Measurements from ENCODE around the gene TMEM203.
A peak's percentile ranks its signal among the peaks of the same experiment; 100 is the strongest.

TMEM203 gene

DNA sequence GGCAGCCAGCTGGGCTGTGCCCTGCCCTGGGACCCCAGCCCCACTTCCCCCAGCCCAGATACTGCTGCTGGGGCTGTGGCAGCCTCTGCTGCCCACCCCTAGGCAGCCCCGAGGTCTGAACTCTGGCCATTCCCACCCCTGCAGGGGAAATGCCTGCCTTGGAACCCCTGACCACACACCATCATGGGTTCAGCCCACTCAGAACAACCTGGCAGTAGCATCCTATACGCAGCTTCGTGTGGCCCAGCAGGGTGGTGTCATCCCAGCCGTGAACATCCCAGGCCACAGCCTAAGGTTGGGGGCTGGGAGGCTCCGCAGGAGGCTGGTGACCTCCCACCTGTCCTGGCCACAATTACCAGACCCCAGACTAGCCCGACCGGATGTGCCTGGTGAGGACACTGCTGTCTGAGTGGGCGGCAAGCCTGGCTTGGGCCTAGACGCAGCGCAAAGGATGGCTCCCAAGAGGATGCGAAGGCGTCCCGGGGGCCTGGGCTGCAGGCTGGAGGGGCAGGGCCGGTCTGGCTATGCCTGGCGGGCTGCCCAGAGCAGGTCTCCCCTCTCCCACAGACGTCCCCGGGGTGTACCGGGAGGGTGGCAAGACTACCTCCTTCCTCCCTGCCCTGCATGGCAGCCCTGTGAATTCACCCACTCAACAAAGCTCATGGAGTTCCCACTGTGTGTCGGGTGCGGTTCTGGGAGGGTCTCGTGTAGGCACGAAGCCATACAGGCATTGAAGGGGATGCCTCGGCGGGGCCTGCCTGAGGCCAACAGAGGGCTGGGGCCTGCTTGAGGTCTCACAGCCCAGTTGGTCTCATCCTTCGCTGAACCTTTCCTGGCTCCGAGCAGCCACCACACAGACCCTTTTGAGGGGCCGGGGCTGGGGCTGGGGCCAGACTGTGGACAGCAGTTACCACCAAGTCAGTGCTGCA is 23.8 kb upstream of the TMEM203 start:
- DNase-seq: no peak

DNA sequence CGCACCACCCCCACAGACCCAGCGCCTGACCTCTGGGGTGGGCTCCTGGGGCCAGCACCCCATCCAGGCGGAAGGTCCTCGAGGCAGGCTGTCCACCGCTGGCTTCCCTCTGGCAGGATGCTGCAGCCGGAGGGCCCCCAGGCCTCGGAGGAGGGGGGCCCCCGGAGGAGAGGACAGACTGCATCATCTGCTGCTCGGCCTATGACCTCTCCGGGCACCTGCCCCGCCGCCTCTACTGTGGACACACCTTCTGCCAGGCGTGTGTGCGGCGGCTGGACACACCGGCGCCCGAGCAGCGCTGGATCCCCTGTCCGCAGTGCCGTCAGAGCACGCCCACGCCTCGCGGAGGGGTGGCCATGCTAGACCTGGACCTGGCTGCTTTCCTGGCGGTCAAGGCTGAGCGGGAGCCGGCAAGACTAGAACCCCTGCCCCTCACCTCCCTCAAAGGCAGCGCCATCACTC is 23.1 kb upstream of the TMEM203 start:
- no peak for DNase-seq

DNA sequence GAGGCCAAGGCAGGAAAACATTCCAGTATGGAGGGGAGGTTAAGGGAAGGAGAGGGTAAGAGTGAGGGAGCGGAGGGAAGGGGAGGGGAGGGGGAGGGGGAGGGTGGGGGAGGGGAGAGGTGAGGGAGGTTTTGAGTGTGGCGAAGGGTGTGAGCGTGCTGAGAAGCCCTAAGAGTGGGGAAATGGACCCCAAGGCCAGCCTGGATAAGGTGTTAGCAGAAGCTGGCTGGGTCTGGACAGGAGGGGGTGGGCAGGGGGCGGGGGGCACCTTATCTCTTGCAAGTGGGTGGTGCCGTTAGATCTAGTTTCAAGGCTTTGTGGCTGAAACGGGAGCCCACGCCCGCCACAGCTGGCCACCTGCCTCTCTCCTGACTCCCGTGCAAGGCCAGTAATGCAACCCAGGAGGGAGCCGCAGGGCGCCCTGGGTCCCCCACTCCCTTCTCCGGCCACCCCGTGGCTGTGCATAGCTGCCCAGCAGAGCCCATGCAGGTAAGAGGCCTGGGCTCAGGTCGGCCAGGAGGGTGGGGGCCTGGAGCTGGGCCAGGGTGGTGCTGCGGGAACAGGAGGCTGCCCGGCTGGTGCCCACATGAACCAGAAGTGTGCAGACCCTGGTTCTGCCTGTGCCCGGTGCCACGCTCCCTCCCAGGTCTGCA is 22.5 kb upstream of the TMEM203 start:
- no peak for DNase-seq

DNA sequence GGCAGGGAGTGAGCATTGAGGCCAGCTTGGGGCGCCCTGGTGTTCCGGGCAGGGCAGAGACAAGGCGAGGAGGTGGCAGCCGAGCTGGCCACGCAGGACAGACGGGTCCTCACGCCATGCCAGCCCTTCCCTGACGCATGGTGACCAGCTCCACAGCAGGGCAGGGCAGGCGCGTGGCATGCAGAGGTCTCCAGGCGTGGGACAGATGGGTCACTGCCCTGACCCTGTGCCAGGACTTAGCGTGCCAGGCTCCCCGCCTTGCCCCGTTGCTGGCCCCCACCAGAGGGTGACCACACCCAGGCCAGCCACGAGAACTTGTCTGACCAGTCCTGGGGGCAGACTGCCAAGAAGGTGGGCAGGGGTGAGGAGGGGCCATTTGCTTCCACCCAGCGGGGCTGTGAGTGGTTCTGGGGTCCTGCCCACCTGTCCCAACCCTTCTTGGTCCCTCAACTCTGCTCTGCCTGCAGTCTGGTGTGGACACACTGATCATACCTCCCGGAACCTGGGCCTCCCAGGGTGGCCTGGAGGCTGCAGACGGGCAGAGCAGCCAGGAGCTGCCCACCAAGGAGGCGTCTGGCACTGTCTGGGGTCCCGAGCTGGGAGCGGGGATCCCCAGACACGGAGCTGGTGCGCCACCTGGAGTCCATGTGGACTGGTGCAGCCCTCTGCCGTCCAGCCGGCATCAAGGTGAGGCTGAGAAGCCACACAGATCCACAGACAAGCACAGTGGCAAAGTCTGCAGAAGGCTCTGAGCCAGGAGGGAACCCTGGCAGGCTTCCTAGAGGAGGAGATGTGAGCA is 21.8 kb upstream of the TMEM203 start, which contains the start of gene RNF224:
Gene RNF224 (plus strand): TSS at position 449 of the 799 bp plus-strand sequence. CDS start 834 bp downstream, outside the sequence.
- peak; percentile 42 for DNase-seq

DNA sequence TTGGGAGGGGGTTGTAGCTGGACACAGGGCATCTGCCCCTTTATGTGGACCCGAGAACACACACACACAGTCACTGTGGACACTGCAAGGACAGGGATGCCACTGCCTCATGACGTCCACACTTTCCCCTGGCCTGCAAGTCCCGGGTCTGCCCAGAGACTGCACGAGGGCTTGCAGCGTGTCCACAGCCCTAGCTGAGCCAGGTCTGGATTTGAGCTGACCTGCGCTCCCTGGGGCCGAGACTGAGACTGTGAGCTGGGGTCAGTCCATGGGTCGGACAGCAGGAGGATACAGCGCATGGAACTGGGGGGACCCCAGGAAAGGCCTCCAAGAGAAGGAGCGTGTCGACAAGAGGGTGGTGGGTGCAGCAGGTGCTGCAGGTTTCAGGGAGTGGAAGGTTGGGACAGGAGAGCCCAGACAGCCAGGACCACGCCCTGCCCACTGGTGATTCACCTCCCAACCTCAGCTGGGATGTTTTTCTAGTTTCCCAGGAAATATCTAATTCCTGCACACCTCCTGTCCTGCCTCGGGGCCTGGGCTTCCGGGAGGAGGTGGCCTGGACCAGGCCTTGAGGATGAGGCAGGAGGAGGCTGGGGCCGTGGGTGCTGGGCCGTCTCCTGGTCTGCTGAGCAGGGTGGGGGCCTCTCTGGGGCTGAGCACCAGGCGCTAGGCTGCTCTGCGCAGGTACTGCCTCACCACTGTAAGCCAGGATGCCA is 21.0 kb upstream of the TMEM203 start:
- no peak for DNase-seq

DNA sequence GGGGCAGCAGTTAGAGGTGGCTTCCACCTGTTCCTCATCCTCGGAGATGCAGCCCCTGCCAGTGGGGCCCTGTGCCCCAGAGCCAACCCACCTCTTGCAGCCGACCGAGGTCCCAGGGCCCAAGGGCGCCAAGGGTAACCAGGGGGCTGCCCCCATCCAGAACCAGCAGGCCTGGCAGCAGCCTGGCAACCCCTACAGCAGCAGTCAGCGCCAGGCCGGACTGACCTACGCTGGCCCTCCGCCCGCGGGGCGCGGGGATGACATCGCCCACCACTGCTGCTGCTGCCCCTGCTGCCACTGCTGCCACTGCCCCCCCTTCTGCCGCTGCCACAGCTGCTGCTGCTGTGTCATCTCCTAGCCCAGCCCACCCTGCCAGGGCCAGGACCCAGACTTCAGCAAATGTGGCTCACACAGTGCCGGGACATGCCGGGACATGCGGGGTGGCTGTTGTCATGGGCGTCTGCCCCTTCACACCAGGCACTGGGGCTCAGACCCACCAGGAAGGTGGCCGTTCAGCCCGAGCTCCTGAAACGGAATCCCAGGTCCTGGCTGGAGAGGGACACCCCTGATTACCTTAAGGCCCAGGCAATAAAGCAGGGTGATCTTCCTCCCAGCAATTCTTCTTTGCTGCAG is 20.4 kb upstream of the TMEM203 start:
- no peak for DNase-seq

DNA sequence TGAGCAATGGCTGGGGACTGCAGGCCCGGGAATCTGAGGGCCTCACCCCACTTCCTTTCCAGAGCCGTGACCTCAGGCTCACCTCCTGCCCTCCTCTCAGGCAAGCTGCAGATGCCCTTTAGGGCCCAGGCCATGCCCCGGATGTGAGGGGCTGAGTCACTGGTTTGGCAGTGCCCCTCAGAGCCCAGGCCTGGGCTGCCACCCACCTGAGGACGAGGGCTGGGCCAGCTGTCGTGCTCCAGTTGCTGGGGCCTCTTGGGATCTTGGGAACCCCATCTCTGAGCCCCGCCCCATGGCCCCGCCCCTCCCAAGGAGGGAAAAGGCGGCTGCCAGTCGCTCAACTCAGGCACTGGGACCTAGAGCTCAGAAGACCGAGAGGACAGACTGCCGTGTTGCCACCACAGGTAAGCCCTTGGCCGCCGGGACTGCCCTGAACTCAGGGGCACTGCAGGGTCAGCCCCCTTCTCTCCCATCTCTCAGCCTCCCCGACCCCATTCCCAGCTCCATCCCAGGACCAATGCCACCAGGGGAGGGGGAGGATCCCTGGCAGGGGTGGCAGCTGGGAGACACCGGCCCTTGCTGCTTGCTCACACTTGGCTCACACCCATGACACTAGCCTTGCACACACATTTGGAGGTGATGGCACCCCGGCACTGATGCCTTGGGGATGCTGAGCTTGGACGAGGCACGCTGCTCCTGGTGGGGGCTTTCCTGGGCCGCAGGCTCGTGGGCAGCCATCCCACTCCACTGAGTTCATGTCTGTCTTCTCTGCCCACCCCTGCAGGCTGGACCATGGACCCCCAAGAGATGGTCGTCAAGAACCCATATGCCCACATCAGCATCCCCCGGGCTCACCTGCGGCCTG is 19.6 kb upstream of the TMEM203 start, which contains the start of gene CYSRT1:
Gene CYSRT1 (plus strand): TSS at position 345 of the 865 bp plus-strand sequence. CDS start 448 bp downstream, at position 793.
- DNase-seq: no peak

DNA sequence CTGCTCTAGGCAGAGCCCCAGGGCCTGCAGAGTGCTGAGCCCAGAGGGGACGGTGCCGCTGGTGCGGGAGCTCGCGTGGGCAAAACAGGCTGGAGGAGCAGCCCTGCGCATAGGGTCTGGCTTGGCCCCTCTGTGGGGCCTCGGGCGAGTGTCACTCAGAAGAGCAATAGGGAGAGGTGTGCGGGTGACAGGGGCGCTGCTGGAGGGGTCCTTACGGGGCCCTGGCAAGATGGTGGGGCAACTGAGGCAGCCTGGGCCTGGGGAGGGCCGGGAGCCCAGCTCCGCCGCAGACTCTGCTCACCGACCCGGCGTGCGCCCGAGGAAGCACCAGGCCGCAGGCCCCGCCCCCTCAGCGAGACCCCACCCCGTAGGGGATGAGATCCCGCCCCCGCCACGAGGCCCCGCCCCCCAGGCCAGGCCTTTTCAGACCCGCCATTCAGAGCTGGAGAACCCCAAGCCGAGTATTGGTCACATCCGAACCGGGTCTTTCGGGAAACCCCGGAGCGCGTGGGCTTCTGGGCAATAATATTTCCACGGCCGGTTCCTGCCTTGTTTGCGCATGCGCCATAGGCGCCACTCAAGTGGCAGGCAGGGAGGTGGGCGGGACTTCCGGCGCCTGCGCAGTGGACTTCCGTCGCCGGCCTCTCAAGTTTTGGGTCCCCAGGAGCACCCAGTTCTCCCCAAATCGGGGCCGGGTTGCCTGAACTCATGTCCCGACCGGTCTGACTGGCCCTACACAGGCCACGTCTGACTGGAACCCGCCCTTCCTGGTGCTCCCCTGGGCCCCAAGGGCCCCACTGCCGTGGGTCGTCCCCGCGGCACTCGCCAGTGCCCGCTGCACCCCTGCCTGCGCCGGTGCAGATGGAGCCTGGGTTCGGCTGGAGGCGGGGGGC is 17.9 kb upstream of the TMEM203 start:
- peak; percentile 84 for DNase-seq

DNA sequence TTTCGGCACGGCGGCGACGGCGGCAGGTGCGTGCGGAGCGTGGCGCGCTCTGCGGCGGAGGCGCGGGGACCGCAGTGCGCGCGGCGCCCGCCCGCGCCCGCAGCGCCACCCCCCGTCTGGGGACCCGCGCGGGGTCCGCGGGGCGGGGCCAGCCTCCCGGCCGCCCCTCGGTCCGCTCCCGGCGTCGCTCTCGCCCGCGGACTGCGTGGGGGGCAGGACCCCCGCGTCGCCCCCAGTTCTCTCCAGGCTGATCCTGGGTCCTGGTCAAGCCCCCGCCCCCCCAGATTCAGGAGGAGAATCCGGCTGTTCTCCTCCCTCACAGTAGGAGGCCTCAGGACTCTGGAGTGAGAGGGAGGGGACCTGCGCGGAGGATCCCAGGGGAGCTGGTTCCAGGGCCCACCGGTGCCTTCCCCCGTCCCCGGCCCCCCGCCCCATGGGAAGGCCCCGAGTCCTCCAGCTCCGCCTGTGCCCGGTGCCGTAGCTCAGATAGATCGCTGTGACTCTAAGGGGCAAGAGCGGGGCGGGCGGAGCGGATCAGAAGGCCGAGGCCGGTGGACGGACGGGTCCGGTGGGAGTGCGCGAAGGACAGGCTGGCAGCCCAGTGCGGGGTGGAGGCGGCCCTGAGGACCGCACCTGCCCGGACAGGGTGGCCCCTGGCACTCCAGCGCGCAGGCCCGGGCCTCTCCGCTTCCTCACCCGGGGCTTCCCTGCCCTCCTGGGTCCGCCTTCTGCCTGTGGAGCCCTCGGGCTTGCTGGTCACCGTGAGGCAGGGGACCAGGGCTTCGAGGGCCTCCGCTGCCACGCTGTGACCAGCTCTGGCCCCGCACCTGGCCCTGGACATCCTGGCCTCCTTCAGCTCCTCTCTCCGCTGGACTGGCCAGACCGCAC is 17.0 kb upstream of the TMEM203 start, which contains the start of gene RNF208:
Gene RNF208 (minus strand): TSS at position 51 of the 888 bp plus-strand sequence. CDS start 1,028 bp downstream, outside the sequence.
- DNase-seq: no peak

DNA sequence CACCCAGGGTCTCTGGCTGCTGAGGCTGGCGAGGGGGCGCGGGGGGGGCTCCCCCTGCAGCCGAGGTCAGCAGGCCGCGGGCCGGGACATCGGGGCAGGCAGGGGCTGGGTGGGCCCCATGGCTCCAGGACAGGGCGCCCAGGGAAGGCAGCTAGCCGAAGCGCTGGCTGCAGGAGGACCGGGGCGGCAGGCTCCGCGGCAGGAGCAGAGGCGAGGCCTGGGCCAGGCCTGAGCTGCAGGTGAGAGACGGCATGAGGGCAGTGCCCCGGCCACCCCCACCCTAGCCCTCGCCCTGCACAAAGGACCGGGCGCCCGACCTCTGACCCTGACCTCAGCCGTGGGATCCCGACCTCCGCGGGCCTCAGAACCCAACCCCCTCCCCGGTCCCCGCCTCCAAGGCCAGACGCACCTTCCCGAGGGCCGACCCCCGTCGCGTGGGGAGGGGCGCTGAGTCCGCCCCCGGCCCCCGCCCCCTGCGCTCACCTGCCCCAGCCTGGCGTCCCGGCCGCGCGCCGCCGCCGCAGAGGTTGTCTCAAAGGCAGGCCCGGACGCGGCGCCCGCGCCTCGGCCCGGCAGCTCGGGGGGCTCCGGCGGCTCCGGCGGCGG is 16.2 kb upstream of the TMEM203 start:
- DNase-seq: no peak

DNA sequence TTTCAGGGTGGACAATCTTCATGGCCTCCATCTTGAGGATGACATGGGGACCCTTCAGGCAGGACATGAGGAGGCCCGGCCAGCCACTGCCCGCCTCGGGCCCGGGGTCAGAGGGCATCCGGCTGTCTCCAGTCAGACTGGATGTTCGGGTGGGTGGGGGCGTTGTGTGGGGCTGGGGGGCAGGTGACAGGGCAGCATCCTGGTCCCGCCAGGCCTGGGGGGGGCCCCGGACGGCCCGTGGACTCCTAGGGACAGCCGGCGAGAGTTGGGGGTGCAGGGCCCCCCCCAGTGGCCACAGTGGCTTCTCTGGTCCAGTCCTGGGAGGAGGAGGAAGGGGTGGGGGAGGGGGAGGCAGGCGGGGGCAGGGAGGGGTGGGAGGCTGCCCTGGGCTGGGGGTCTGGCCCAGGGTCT is 15.7 kb upstream of the TMEM203 start:
- no peak for DNase-seq

DNA sequence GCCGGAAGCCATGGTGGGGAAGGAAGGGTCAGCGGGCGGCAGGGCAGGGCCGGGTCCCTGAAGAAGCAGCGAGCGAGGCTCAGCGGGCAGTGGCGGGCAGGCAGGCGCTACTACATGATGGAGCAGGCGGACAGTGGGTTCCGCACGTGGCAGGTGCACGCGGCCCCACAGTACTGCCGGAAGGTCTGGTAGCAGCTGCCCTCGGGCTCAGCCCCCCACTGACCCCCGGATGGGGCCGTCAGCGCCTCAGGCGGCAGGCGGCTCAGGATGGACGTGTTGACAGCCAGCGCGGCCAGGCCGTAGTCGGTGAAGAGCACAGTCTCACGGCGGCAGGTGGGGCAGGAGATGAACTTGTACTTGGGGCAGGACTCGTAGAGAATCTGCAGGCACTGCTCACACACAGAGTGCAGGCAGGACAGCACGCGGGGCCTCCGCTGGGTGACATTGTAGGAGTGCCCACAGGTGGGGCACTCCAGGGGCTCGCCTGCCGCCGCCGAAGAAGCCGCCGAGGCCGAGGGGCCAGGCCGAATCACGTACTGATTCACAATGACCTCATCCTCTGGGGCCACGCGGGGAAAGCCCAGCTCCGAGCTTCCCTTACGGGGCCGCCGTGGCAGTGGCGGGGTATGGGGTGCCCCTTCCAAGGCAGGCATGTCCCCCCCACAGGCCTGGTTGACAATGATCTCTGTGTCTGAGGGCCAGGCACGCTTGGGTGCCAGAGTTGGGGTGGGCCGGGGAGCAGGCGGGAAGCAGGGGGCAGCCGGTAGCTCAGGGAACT is 15.1 kb upstream of the TMEM203 start:
- no peak for DNase-seq

DNA sequence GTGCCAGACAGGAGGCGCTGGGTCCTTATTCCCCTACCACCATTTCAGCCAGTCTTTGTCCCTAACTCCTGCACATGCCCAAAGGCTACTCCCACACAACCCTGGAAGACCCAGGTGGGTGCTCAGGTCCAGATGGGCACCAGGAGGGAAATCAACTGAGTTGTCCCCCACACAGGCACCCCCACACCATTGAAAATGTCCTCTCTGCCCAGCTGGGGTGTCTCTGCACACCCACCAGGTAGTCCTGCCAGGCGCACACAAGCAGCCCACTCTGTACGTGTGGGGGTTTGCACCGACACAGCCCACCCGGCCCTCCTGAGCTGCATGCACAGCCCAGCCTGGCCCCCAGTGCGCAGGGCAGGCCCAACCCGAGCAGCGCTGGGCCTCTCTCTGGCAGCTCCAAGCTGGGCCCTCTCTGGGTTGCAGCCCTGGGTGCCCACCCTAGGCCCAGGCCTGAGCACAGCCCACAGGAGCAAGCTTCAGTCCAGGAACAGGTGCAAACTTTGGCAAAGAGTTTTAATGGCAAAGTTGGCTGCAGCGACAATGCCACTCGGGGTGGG is 14.4 kb upstream of the TMEM203 start:
- no peak for DNase-seq

DNA sequence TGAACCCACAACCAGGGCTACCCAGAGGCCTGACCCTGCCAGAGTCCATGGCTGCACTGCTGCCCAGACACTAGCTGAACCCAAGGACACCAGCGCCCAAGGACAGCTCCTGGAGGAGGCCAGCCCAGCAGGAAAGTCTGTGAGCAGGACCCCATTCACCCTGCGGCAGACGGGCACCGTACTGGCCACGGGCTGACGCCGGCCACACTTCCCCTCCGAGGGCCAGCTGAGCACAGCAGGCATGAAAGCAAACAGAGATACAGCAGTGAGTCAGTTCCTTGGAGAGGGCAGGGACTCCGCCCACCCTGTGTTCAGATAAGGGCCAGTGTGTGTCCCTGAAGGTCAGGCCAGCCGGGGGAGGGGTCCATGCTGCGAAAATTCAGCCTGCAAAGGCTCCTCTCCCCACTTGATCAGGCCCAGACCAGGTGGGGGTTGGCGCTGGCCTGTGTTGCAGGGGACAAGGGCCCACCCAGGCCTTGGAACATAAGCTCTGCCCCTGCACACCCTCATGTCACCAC is 13.4 kb upstream of the TMEM203 start:
- DNase-seq: no peak

DNA sequence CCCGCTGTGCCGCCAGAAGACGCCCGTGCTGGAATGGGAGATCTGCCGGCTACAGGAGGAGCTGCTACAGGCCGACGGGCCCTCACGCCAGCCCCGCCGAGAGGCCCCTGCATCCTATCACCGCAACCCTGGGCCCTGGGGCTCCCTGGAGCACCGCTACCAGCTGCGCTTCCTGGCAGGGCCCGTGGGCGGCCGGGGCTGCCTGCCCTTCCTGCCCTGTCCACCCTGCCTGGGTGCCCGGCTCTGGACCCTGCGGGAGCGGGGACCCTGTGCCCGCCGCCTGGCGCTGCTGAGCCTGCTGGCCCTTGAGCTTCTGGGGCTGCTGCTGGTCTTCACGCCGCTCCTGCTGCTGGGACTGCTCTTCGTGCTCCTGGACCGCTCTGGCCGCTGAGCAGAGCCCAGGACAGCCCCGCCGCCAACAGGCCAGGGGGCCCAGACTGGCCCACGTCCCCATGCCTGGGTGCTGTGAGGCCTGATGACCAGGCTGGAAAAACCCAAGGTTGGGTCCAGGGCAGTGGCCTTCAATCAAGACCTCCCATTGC is 12.8 kb upstream of the TMEM203 start:
- no peak for DNase-seq
